Calu3 (cell line): Measurements from ENCODE around the gene LAMC3. TPM values are rescaled to one million over a fixed set of nuclear protein-coding genes. Genes with fewer than 3 reads are reported as not detected.

Source experiments
- BruUV-seq: library from RNA; stranded (reverse); fragments of 400-500 nt; replicated peaks from 2 replicates; lab custom pipeline; 2021; lab: Mats Ljungman, UMichigan
- CTCF ChIA-PET: fragments of 300-600 bp; sonication (Branson Sonifier 250); formaldehyde crosslinking; loops from one replicate; lab custom pipeline; 2022; ENCODE audit warnings: antibody characterized with exemption; lab: Charles Lee
- DNase-seq: peaks from one replicate; pipeline ENCODE4 v3.0.0; 2022
- H3K27ac Mint-ChIP-seq: one replicate; pipeline ENCODE4 v1.8.0; 2022; ENCODE audit warnings: mixed read lengths; ENCODE audit not compliant: unreplicated experiment
- H3K27me3 Mint-ChIP-seq: one replicate; pipeline ENCODE4 v1.8.0; 2022; ENCODE audit warnings: mixed read lengths; ENCODE audit not compliant: unreplicated experiment
- H3K36me3 Mint-ChIP-seq: one replicate; pipeline ENCODE4 v1.8.0; 2022; ENCODE audit warnings: mild to moderate bottlenecking, moderate library complexity, mixed read lengths; ENCODE audit not compliant: insufficient read depth, unreplicated experiment
- H3K4me1 Mint-ChIP-seq: one replicate; pipeline ENCODE4 v1.8.0; 2022; ENCODE audit warnings: mild to moderate bottlenecking, low read depth, mixed read lengths; ENCODE audit not compliant: unreplicated experiment
- H3K4me3 Mint-ChIP-seq: one replicate; pipeline ENCODE4 v1.8.0; 2022; ENCODE audit warnings: mild to moderate bottlenecking, low read depth, moderate library complexity, mixed read lengths; ENCODE audit not compliant: unreplicated experiment
- H3K9me3 Mint-ChIP-seq: one replicate; pipeline ENCODE4 v1.8.0; 2022; ENCODE audit warnings: low read depth, mixed read lengths; ENCODE audit not compliant: unreplicated experiment
- CTCF ChIP-seq: fragments of 200-600 bp; IDR thresholded peaks from one replicate; pipeline ENCODE4 v1.8.0; 2022; ENCODE audit warnings: antibody characterized with exemption; ENCODE audit not compliant: unreplicated experiment
- intact Hi-C: fragments of 100-400 bp; cut with micrococcal nuclease; formaldehyde crosslinking; loops from one replicate; pipeline ENCODE4 v1.10.0; 2022; ENCODE audit not compliant: unreplicated experiment
- total RNA-seq: library from RNA; stranded (reverse); gene quantifications from 2 replicates; pipeline ENCODE4 v1.2.3, GENCODE V29; 2022

The LAMC3 gene
- total RNA-seq, 1 experiment from 2014 or later, result not detected

- CTCF ChIA-PET, result interaction anchor here (0.6 to 0.7 kb wide), 2 partner anchors 11 to 1010 kb away, joined by 3 to 4 read pairs; partner anchors contain the start of gene LAMC3
- intact Hi-C loops, result no loop called here
- TF ChIP-seq CTCF, result no peak
- Mint-ChIP-seq H3K27ac (no peak overlapping the region), H3K27me3 (peaks cover 90% of the 10 kb centered on the region), H3K4me1 (no peaks in the 10 kb centered on the region), H3K4me3 (no peak overlapping the region), H3K36me3 (no peaks in the 10 kb centered on the region), H3K9me3 (no peaks in the 10 kb centered on the region)
- DNase-seq, result no peak
- no TSS peak for BruUV-seq
Measured at GRCh38 chr9:131019388-131020239, 10.6 kb downstream of the LAMC3 start.

GRCh38 chr9:131020388-131020787, 11.4 kb downstream of the LAMC3 start:
- Mint-ChIP-seq H3K4me1 (no peaks in the 10 kb centered on the region), H3K4me3 (no peak overlapping the region), H3K36me3 (no peaks in the 10 kb centered on the region), H3K27me3 (peaks cover 90% of the 10 kb centered on the region), H3K27ac (no peak overlapping the region), H3K9me3 (no peaks in the 10 kb centered on the region)
- no TSS peak for BruUV-seq
- no peak for DNase-seq
- intact Hi-C loops, result no loop called here
- CTCF ChIA-PET, result no interaction called here
- no peak for TF ChIP-seq CTCF

- H3K9me3 Mint-ChIP-seq, result no peaks in the 10 kb centered on the region
- CTCF ChIA-PET, result no interaction called here
- peaks cover 90% of the 10 kb centered on the region for H3K27me3 Mint-ChIP-seq
- DNase-seq, result no peak
- no peak for TF ChIP-seq CTCF
- H3K27ac Mint-ChIP-seq, result no peak overlapping the region
- H3K4me3 Mint-ChIP-seq, result no peak overlapping the region
- intact Hi-C loops, result no loop called here
- BruUV-seq, result no TSS peak
- H3K36me3 Mint-ChIP-seq, result no peaks in the 10 kb centered on the region
- no peaks in the 10 kb centered on the region for H3K4me1 Mint-ChIP-seq
Measured at GRCh38 chr9:131020862-131021261, 11.9 kb downstream of the LAMC3 start.

- no TSS peak for BruUV-seq
- DNase-seq, result no peak
- Mint-ChIP-seq H3K4me1 (no peaks in the 10 kb centered on the region), H3K27ac (no peak overlapping the region), H3K27me3 (peaks cover 86% of the 10 kb centered on the region), H3K9me3 (no peaks in the 10 kb centered on the region), H3K4me3 (no peak overlapping the region), H3K36me3 (no peaks in the 10 kb centered on the region)
- CTCF ChIA-PET, result no interaction called here
- TF ChIP-seq CTCF, result no peak
- intact Hi-C loops, result no loop called here
Measured at GRCh38 chr9:131021785-131022184, 12.8 kb downstream of the LAMC3 start.
